ENCODE measurements around the gene MYO1F.

The MYO1F gene

GRCh38 chr19:8473648-8474476 lies 103.4 kb downstream of the MYO1F start:
- no peak for DNase-seq (ENCODE audit: low read depth in 1 of 2, low spot score in 1 of 2)
